Effector CD8-positive, alpha-beta T cell (primary cell): ENCODE data around the gene LYPD8.

ENCODE experiments used
- DNase-seq: peaks from one replicate; lab custom pipeline; 2025; lab: John Stamatoyannopoulos, UW

LYPD8 gene

GRCh38 chr1:248699099-248699498 lies 56.5 kb downstream of the LYPD8 start:
- no peak for DNase-seq

- DNase-seq: no peak
Measured at GRCh38 chr1:248697907-248698306, 57.7 kb downstream of the LYPD8 start.

GRCh38 chr1:248696774-248697173 lies 58.8 kb downstream of the LYPD8 start:
- no peak for DNase-seq

GRCh38 chr1:248696261-248696660 lies 59.3 kb downstream of the LYPD8 start:
- no peak for DNase-seq

GRCh38 chr1:248695451-248696132 lies 60.0 kb downstream of the LYPD8 start:
- DNase-seq: no peak

- no peak for DNase-seq
Measured at GRCh38 chr1:248691567-248692155, 63.9 kb downstream of the LYPD8 start.
